GM19397 (cell line): ENCODE measurements around the gene TTC9.

Experiments
- ATAC-seq: cut with Tn5 transposase; IDR thresholded peaks from one replicate; pipeline ENCODE4 v1.9.1; 2021; ENCODE audit warnings: mild to moderate bottlenecking, moderate library complexity; ENCODE audit not compliant: unreplicated experiment

TTC9 gene

GRCh38 chr14:70711451-70711850 is 69.7 kb downstream of the TTC9 start:
- ATAC-seq = no peak

GRCh38 chr14:70713096-70713495 is 71.4 kb downstream of the TTC9 start:
- ATAC-seq = no peak

GRCh38 chr14:70713511-70713916 is 71.8 kb downstream of the TTC9 start:
- ATAC-seq = no peak

- ATAC-seq = no peak
These were observed 72.4 kb downstream of the TTC9 start for GRCh38 chr14:70714055-70714550.

- no peak for ATAC-seq
These were observed 74.8 kb downstream of the TTC9 start for GRCh38 chr14:70716483-70716882.

GRCh38 chr14:70716958-70717357 is 75.2 kb downstream of the TTC9 start:
- no peak for ATAC-seq

- ATAC-seq = no peak
These were observed 76.8 kb downstream of the TTC9 start for GRCh38 chr14:70718383-70719118.

- ATAC-seq = no peak
These were observed 79.8 kb downstream of the TTC9 start for GRCh38 chr14:70721542-70721941.

- ATAC-seq = no peak
These were observed 80.7 kb downstream of the TTC9 start for GRCh38 chr14:70722418-70722817.

GRCh38 chr14:70723276-70723675 is 81.6 kb downstream of the TTC9 start:
- no peak for ATAC-seq

- no peak for ATAC-seq
These were observed 82.4 kb downstream of the TTC9 start for GRCh38 chr14:70724110-70724509.

- no peak for ATAC-seq
These were observed 83.2 kb downstream of the TTC9 start for GRCh38 chr14:70724944-70725343.
